Measurements from ENCODE around the gene VWA8.
A peak's percentile ranks its signal among the peaks of the same experiment; 100 is the strongest.
"Not testable (repeated sequence)": the region's sequence is repeated elsewhere in the genome, so short reads cannot be mapped to it uniquely, and the experiment has no call there.

VWA8 gene

DNA sequence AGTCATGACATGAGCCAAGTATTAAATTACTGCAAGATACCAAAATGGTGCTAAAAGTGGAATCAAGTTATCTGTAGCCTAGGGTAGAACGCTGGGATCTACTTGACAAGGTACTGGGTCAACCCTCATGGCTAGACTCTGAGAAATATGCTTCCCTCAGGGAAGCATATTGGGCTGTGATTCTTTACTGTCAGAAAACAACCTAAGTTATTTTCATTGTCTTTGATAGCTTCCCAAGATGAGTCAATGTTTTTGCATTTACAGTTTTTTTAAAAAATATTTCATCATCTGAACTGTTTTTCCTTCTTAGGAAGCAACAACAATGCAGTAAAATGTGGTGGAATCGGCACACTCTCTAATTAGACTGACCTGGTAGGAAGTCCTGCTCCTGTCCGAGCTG, 285.6 kb downstream of the VWA8 start:
- no peak for DNase-seq

DNA sequence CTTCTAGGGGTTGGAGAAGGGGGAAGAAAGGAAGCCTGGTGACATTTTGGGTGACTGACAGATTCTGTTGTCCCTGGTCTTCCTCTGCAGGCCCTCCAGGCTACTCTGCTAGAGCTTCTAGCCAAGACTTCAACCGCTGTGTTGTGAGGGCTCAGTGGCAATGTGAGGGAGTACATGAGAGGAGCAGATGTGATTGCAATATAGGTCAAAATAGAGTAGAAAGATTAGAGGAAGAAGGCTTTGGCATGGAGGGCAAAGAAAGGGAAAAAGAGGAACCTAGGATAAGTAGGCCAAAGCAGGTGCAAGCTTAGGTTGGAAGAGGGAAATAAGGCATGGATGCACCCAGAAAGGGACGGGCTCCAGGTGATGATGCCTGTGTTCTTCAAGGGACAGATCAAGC, 286.7 kb downstream of the VWA8 start:
- DNase-seq = no peak

DNA sequence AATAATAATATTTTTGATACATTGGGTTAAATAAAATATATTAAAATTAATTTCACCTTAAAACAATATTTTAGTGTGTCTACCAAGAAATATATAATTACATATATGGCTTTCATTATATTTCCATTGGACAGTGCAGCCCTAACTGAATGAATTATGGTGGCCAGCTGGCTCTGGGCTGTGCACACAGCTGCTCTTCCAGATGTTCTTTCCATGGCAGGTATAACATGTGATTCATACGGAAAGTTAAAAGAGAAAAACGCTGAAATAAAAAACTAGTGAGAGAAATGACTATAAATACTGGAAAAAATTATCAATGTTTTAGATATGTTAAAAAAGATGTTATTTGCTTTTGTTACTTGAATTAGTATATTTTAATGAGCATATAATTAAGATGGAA, 287.3 kb downstream of the VWA8 start:
- no peak for DNase-seq

DNA sequence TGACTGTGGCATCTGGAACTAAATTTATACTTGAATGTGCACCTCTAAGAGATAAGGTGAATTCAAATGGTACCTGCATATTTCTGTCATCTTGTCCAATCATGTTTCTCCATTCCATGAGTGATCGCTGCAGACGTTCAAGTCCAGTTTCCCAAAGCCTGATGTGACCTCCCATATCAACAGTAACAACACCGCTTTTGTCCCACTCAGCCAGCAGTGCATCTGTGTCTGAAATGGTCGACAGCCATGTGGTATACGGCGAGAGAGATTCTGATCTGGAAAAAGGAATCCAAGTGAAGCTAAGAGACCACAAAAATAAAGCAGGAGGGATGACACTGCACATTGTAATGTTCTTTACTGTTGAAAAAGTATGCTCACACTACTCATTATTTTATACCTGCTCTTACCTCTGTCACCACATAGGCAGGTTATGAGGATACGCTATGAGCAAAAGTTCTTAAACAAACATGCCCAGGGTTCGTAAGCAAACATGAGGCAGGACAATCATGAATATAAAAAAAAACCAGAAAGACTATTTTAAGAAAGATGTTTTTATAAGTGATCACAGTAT, 290.0 kb downstream of the VWA8 start:
- no peak for DNase-seq

DNA sequence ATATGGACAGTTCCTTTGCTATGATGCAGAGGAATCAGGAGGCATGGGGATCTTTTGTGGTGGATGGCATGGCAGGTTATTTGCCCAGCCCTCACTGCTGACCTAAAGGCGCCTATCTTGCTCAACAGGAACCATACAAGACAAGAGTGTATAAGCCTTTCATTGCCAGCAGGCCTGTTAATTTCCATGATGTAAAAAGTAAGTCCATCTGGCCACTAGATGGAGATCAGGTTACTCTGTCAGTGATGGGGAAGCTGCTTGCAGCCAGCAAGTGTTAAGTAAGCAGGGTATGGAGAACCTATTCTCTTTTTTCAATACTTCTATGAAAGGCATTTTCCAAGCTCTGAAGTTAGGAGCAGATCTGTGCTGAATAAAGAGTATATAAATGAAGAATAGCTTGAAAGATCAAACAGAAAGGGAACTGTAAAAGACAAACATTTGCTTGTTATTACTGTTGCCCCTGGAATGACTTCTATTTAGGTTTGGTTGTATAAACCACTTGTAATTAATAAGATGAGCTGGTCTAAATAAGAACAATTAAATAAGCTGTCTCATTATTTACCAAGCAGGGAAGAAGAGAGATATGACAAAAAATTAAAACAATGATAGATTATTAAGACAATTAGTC, 292.7 kb downstream of the VWA8 start:
- DNase-seq = peak; percentile 85

DNA sequence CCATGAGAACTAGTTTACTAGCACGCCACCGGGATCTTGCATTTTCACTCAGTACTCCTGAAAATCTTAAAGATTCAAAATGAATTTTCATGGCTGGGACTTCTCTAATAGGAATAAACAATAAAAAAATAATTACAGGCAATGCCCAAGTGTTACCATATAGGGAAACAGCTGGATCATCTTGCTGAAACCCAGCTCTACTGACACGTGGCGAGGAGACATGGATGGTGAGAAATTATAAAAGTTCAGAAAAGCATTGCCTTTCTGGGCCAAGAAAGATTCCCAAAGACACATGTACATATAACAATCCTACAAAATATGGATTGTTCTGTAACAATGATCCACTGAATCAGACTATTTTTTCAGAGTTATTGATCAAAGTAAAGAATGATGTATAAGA, 294.3 kb downstream of the VWA8 start:
- no peak for DNase-seq

DNA sequence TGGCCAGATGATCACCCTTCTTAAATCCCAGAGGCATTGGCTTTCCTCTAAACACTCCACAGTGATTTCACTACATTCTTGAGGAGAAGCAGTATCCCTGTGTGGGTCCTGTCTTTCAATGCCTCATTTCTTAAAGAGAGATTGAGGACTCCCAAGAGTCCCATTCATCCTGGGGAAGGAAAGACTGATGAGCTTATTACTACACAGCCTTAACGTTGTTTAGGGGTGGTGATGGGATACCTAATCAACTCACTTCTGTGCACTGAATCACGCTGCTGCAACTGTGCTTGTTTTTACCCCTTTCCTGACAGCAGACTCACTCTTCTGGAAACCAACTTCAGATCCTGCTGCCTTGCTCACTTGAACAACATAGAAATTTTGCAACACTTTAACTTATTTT, 300.5 kb downstream of the VWA8 start:
- no peak for DNase-seq

DNA sequence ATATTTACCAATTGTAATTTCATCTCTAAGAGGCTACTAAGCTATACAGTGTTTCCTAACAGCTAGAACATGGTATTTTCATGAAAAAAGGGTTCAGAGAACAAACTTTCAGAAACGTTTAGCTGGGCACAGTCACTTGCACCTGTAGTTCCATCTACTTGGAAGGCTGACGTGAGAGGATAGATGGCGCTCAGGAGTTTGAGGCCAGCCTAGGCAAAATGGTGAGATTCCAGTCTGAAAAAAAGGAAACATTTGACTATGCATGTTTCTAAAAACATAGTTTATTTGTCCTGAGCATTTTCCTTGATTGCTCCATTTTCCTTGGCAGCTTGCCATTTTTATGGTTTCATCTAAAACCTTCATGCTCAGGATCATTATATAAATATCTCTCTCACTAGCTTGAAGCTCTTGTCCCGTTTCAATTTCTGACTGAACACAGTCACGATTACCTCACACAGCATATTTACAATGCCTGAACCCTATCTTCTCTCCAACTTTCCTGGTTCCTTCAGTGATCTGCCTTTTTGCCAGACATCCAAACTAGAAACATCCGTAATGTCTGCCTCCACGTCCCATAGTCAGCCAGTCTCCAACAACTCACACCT, 302.8 kb downstream of the VWA8 start:
- no peak for DNase-seq

DNA sequence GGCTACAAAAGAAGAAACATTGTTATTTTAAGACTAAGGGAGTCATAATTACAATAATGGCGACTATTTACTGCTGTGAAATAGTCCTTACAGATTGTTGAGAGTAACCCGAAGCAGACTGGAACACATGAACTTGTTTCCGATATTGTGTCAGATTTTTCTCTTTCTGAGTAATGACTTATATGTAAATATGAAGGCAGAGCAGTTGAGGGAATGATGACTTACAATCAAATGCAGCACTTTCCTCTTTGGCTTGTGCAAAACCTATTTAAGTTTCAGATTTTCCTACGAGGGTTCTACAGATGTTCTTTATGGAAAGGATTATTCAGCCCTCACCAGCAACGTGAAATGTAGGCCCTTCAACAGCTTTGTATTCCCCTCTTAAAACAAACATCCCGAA, 304.9 kb downstream of the VWA8 start:
- DNase-seq = no peak

DNA sequence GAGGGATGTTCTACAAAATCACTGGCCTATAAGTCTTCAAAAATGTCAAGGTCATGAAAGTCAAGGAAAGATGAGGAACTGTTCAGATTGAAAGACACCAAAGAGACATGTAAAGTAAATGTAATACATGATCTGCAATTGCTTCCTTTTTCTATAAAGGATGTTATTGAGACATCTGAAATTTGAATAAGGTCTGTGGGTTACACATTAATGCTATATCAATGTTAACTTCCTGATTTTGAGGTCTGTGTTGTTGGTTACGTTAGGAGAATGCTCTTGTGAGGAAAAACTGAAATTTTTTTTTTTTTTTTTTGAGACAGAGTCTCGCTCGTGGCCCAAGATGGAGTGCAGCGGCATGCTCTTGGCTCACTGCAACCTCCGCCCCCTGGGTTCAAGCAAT, 306.1 kb downstream of the VWA8 start:
- no peak for DNase-seq

DNA sequence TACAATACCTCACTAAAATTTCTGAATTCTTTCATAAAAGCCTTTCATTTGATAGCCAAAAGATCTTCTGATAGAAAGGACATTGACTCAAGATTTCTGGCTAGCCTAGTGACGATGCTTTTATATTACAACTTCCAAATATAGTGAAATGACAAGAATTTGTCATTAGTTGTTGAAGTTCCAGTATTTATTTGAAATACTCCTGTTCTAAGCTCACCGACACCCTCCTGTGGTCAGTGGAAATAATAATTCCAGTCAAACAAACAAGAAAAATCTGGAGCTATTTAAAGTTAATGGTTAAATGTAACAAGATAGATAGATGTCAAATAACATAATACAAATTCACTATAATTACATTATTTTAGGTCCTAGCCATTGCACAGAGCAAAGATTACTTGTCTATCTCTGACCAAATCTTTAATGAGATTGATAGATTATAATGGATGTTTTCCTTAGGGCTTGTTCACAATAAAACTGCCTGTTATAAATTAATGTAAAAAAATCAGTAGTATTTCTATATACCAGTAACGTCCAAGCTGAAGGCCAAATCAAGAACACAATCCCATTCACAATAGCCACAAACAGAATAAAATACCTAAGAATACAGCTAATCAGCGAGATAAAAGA, 308.1 kb downstream of the VWA8 start:
- peak; percentile 32 for DNase-seq

DNA sequence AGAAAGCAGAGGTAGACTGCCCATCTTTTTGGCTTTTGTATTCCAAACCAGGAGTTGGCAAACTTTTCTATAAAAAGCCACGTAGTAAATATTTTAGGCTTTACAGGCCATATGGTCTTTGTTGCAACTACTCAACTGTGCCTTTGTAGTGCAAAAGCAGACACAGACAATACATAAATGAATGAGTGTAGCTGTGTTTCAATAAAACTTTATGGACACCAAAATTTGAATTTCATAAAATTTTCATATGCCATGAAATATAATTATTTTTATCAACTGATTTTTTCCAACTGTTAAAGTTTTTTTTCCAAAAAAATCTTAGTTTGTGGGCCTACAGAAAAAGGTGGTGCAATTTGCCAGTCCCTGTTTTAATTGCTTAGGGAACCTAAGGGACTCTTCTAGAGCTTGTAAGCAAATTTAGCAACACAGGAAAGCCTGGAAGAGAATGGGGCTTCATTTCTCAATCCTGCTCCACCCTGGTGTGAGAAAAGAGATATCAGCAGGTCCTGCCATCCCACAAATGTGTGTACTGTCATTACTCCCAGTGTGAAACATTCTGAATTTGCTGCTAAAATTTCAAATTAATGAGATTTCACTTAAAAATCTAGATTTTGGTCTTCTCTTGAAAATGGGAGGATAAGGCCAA, 309.4 kb downstream of the VWA8 start:
- no peak for DNase-seq

DNA sequence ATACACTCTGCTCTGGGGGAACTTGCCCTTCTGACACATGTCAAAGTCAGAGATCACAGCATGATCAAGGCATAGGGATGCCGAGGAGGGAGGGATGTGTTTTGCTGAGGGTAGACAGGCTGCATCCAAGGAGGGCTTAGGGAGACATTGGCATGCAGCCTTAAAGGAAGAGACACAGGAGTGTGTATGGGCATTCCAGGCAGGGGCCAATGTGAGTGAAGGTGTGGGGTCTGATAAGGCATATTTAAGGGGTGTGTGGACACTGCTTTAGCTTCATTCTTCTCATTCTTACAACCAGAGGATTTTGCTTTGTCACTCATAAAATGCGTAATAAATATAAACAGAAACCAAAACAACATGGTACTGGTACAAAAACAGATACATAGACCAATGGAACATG, 310.2 kb downstream of the VWA8 start:
- no peak for DNase-seq

DNA sequence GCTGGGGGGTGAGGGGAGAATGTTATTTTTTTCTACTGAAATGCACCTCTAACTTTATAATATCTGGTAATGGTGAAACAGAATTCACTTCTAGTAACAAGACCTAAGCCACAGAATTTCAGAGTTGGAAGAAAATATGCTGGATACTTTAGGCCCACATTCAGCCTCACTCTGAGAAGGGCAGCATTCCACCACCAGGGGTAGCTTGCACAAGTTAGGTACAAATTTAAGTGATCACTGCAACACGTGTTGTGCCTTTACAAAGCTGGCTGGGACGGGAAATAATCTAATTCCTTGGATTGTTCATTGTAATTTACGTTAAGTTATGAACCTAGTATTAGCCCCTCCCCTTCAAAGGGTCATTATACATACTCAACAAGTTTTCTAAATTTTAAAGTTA, 311.2 kb downstream of the VWA8 start:
- no peak for DNase-seq

DNA sequence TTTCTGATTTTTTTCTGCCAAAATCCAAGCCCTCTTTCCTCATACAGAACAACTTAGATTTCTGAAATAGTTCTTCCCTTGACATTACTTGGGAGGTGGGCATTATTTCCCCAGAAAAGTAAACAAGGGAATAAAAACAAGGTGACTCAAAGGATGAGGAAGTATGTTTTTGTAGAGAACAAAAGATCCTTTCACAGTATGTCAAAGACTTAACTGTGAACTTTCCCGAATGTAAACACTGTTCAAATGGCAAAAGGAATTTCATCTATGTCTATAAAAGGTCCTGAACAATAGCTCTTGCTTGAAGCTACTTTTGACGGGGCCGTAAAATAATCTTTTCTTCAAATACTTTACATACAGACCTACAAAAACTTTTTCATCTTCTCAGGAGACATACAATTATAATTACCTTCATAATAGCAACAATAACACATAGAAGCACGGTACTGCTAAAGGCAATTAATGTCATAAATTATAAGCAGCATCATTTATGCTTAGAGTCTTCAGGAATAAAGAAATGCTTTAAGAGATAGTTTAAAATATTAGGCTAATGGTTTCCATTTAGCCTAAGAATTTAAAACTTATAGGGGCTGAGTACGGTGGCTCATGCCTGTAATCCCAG, 312.5 kb downstream of the VWA8 start:
- DNase-seq = no peak

DNA sequence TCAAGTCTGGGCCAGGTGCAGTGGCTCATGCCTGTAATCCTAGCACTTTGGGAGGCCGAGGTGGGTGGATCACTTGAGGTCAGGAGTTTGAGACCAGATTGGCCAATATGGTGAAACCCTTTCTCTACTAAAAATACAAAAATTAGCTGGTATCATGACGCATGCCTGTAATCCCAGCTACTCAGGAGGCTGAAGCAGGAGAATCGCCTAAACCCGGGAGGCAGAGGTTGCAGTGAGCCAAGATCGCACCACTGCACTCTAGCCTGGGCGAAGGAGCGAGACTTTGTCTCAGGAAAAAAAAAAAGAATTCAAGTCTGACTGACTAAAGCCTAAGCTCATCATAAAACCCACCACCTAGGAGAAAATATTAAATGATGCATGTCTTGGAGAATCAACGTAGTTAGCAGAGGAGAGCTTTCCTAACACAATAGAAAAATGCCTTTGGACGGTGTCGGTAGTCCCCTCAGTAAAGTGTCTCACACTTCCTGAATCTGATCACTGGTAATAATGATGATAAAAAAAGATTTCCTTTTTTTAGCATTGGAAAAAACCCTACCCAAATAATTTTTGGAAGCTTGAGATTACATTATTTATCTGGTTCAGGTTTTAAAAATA, 313.1 kb downstream of the VWA8 start:
- DNase-seq = not testable (repeated sequence)

DNA sequence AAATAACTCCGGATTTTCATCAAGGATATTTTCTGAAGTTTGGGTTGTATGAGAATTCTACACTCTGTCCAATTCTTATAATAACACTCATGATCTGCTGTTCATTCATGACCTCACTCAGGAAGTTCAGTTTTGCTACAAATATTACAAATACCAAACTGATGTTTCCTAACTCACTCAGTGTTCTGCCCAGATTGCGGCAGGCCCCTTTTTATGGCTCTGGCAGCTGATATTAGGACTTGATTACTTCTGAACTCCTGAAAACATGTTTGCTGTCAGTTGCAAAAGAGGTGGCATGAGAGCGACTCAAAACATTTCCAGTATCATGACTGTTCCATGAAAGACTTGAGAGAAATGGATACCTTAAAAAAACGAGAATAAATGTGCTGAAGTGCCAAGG, 315.6 kb downstream of the VWA8 start:
- DNase-seq = no peak

DNA sequence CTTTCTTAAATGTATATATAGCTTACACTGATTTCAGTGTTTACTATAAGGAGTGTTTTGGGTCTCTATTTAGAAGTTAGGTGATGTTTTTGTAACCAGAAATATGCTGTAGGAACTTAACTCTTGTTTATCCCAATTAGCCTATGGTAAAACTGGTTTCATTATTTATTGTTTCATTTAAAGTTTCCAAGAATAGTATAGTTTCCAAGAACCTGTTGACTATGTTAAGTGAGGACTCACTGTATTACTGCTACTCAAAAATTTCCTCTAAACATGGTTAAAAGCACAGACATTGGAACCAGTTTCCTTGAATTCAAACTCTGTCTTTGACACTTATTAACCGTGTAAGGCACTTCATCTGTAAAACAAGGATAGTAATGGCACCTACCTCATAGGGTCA, 316.2 kb downstream of the VWA8 start:
- no peak for DNase-seq

DNA sequence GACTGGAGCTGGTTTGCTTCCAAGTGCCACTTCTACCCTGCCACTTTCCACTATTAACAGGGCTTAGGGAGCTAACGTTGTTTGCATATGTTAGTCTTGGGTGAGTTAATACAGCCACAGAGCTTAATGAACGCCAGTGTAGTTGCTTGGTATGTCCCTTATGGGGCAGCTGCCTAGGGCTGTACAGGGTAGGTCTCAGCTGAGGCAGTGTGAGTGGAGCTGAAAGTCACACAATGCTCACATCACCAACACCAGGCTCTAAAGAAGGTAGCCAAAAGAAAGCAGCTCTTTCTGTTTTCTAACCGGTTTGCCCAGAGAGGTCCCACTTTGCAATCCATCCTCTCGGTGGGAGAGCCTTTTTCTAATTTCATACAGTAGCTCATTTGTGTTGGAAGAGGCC, 317.4 kb downstream of the VWA8 start:
- DNase-seq = no peak

DNA sequence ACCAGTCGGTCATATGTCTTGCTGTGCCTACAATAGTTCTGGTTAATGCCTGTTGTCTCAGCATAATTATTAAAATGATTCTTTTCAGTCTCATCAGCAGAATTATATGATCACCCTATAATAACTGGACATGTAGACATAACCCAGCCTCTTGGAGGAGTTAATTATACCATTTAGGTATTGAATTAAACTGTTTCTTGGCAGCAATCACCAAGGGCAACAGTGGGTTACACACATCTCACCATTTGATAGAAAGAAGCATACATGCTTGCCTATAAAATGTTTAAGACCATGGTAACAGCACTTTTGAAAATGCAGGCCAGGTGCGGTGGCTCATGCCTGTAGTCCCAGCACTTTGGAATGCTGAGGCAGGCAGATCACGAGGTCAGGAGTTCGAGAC, 318.9 kb downstream of the VWA8 start:
- DNase-seq = peak; percentile 87

DNA sequence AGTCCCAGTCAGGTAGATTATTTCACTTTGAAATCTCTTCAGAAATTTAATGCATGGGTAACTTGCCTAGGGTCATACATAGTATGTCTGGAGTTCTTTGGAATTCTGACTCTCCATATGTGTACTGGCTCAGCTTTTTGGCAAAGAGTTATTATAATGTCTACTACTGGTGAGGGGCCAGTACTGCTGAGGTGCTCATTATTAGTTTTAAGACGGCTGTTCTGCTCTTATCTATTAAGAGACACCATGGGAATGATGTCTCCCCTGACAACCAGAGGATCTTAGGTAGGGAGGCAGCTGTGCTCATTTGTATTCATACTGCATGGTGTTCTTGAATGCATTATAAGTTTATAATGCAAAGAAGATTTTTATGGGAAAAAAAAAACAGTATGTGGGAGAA, 319.5 kb downstream of the VWA8 start:
- DNase-seq = no peak

DNA sequence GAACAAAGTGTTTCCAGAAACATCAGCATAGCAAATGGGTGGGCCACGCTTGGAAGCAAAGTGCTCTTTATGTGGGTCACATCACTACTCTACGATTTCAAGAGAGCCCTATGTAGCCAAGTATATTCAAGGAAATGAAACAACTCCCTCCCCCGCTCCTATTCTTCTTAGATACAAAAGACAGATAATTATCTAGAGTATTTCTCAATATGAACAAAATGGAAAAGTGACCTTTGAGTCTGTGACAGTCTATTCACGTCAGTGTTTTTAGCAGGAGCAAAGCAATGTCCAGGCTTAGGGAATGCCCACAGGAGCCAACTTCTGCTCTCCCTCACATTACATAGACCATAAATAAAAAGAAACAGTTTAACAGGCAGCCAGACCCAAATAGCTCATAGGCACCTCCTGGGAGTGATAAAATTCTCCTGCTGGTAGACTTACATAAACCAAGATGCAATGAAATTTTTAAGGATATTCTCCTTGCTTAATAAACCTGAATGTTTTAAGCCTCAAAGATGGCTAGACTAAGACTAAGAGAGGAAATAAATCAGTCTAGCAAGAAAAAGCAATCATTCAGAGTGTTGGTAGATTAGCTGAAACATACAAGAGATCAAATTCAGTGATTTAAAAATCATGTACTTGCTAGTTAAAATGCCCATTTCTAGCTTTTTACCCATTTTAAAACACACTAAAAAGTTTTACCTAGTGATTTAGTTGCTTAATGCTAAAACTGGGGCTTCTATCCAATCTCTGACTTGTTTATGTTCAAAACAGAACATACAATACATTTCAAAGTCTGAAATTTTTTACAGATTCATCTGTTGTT, 320.7 kb downstream of the VWA8 start:
- no peak for DNase-seq

Measured in COR-L47 (cell line).